HG03064 (cell line): ENCODE measurements around the gene TMEM139.

ENCODE experiments used
- ATAC-seq: cut with Tn5 transposase; IDR thresholded peaks from one replicate; pipeline ENCODE4 v1.9.1; 2021; ENCODE audit warnings: low read depth; ENCODE audit not compliant: unreplicated experiment

TMEM139 gene

DNA sequence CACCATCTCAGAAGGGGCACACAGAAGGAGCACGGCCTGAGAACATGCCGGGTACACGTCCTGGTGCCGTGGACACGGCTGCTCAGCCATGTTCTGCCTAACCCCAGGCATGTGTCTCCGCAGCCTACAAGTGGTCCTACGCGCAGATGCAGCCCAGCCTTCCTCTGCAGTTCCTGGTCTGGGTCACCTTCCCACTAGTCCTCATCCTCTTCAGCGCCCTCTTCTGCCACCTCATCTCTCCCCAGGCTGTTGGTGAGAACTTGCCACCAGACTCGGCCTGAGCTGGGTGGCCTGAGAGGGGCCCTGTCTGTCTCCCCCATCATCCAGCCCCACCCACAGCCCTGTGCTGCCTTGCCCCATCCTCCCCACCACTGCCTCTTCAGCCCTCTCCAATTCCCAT lies 36.5 kb downstream of the TMEM139 start:
- ATAC-seq = no peak

DNA sequence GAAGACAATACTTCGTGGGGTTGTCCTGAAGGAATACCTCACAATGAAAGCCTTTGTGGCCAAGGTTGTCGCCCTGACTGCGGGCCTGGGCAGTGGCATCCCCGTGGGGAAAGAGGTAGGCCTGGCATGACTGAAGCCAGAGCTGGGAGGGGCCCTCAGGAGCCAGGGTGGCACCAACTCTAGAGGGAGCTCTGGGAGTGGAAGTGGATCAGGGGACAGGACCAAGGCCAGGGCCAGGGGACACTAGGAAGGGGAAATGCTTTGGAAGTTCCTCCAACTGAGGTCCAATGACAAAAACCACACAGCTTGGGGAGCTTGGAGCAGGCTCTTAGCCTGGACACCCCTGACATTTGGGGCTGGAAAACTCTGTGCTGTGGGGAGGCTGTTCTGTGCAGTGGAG lies 37.0 kb downstream of the TMEM139 start:
- ATAC-seq = no peak

DNA sequence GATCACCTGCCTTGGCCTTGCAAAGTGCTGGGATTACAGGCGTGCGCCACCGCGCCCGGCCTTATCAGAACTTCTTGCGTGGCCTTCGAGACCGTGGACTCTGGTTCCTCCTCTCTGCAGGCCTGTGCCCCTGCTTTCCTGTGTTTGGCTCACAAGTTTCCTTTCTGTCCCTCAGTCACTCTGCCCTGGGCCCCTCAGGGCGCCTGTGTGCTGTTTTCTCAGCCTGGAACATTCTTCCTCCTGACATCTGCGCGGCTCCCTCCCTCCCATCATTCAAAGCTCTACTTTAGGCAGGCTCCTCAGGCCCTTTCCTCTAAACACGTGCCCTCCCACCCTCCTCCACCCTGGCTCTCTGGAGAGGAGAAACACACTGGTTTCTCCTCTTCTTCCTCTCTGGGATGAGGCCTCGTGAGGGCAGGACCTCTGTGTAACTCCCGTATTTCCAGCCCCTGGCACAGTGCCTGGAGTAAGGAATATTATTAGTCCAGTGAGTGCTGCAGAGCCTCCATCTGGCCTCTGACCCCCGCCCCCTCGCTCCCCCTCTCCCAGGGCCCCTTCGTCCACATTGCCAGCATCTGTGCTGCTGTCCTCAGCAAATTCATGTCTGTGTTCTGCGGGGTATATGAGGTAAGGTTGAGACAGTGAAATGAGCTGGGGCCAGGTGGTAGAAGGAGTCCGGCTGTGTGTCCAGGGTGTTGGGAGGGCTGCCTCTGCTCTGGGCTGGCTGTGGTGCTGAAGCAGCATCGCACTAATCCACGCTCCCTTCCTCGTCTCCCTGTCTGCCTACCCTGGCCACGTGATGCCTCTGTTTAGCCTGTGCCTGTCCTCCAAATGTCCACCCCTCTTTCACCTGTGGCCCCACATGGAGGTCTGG lies 38.2 kb downstream of the TMEM139 start:
- no peak for ATAC-seq

DNA sequence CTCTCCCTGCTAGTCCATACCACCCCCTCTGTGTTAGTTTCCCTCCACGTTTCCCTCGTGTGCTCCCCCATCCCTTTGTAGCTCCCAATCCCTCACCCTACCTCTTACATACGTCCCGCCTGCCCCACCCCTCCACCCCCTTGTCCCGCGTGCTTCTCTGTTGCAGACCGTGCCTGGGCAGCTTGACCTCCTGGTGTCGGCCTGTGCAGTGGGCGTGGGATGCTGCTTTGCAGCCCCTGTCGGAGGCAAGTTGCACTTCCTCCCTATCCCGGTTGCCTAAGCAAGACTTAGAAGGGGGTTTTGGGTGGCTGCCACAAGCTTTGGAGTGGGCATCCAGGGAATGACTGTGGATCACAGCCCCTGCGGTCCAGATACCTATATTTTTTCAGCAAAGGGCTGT lies 38.9 kb downstream of the TMEM139 start:
- ATAC-seq = no peak

DNA sequence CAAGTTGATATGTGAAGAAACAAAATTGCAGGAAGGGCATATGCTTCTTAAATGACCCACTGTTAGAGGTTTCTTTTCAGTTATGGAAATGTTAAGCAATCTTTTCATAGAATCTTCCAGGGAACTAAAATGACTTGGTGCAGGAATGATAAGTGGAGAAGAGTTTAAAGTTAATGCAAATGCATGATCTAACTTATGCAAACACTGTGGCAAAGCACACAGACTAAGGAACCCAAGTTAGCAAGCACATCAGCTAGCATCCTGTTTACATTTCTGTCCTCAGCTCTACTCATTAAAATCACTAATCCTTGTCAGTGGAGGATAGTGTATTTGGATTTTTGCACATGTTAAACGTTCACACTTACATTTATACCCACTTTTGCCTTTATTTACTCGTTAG lies 40.5 kb downstream of the TMEM139 start:
- ATAC-seq = no peak

DNA sequence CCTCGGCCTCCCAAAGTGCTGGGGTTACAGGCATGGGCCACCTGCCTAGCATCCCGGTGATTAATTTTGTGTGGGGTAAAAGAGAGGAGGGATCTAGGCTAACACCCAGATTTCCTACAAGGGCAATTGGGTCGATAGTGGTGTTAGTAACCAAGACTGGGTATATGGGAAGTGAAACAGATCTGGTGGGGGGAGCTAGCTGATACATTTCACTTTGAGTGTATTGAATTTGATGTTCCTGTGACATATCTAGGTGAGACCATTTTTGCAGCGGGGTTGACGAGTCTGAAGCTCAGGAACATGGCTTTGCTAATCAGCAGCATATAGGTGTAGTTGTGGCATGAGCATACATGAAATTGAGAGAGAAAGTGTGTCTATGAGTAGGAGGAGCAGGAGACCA lies 43.1 kb downstream of the TMEM139 start:
- ATAC-seq = no peak

DNA sequence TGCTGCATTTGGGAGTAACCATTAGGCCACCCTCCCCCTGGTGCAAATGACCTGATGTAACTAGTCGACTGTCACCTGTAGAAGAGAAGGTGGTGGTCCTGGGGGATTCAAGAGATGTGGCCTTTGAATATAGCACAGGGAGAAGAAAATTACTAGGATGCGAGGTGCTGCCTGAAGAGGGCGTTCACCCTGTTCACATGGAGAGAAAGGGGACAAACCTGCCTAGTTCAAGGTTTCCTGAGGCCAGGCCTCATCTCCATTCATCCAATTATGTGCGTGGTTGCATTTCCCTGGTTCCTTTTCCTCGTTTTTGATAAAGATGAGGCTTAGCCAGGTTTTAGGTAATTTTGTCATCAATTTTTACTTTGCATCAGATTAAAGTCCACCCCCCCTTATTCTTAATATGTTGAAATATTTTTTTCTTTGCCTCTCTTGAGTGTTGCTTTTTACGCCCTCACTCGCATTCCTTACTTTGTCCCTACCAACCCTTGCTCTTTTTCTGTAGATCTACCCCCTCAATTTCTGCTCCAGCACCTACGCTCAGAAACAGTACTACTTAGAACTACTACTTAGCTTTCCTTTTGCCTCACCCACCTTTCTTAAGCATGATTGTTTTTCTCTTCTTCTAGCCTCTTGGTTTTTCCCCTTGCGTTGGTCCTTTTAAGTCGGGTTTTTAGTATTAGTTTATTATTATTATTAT lies 44.9 kb downstream of the TMEM139 start:
- ATAC-seq = no peak

DNA sequence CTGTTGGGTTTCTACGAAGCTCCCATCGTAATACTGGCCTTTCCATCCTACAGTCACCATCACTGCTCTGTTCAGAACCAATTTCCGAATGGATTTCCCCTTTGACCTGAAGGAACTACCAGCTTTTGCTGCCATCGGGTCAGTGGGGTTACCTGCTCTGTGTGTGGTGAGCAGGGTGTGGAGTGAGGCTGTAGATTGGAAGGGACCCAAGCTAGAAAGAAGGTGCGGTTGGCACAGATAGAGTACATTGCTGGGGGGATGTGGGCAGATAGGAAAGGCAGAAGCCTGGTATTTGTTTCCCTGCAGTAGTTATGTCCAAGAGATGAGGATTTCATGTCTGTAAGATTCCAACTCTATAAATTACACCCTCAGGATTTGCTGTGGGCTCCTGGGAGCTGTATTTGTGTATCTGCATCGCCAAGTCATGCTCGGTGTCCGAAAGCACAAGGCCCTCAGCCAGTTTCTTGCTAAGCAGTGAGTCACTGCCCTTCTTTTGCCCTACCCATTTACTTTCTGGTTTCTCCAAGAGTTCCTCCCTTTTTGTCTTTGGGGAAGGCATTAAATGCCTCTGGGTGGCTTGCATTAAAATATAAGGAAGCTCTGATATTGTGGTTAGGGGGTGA lies 46.5 kb downstream of the TMEM139 start:
- no peak for ATAC-seq

DNA sequence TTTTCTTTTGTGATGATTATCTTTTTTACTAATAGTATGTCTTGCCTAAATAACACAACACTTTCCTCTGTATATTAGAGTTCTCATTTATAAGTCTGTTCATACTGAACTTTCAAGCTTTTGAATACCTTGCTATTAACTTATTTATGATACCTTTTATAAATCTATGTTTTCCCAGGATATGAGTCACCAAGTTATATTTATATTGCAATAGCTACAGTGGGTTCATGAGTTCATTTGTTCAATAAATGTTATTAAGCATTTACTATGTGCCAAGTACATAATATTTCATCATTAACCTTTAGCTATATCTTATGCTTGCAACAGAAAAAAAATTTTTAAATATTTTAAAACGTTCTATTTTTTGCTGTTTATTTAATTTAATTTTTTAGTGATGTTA lies 49.5 kb downstream of the TMEM139 start:
- no peak for ATAC-seq

DNA sequence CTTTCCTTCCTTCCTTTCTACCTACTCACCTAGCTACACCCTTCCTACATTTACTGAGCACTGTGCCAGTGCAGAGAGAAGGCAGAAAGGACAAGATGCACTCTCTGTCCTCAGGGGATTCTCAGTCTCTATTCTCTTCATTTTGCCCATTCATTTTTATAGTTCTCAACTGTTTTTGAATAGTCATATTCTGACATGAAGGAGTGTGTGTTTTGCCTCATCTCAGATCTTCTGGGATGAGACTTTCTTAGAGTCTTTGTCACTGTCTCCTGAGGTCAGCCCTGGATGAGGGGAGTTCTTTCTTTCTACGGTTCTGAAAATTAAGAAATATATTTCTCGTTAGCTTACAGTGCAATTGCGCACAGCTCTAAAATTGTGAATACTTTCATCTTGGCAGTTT lies 52.5 kb downstream of the TMEM139 start:
- ATAC-seq = no peak
